Esophagus muscularis mucosa (tissue), 4 donors: ENCODE data around the gene CMTM3. TPM values are rescaled to one million over a fixed set of nuclear protein-coding genes. Genes with fewer than 3 reads are reported as not detected.

Experiments used
- DNase-seq: peaks from one replicate; pipeline ENCODE4 v3.0.0-alpha.2; 2017; ENCODE audit errors: extremely low spot score
- H3K27ac ChIP-seq, 4 donors: fragments of 200-600 bp; sonication (generic); replicated peaks in 1 of 4; 1 replicate in 3 of 4; 2 replicates in 1 of 4; pipeline ENCODE4 v1.5.1; 2016 to 2019; ENCODE audit warnings: mild to moderate bottlenecking in 1 of 4
- H3K27me3 ChIP-seq, 4 donors: fragments of 200-600 bp; sonication (generic); one replicate each; pipeline versions ENCODE4 v1.5.1 to v1.6.0; 2016 to 2019
- H3K36me3 ChIP-seq, 4 donors: fragments of 200-600 bp; sonication (generic); one replicate each; pipeline ENCODE4 v1.5.1; 2016 to 2019
- H3K4me1 ChIP-seq, 4 donors: fragments of 200-600 bp; sonication (generic); one replicate each; pipeline ENCODE4 v1.5.1; 2016 to 2019
- H3K4me3 ChIP-seq, 4 donors: fragments of 200-600 bp; sonication (generic); 1 replicate in 2 of 4; 2 replicates in 2 of 4; pipeline ENCODE4 v1.5.1; 2016 to 2019; ENCODE audit warnings: mild to moderate bottlenecking in 4 of 4, moderate library complexity in 1 of 4
- H3K9me3 ChIP-seq, 4 donors: fragments of 200-600 bp; sonication (generic); 1 replicate in 3 of 4; 2 replicates in 1 of 4; pipeline ENCODE4 v1.5.1; 2016 to 2019
- EP300 ChIP-seq: sonication (generic); formaldehyde crosslinking; IDR thresholded peaks from one replicate; pipeline ENCODE4 v1.6.1; 2017; ENCODE audit warnings: antibody characterized with exemption
- POLR2A ChIP-seq: fragments of 450-650 bp; IDR thresholded peaks from one replicate; pipeline ENCODE4 v1.6.1; 2017; ENCODE audit warnings: antibody characterized with exemption, moderate library complexity, mild to moderate bottlenecking, low read depth
- POLR2AphosphoS5 ChIP-seq, 2 donors: sonication (generic); formaldehyde crosslinking; IDR thresholded peaks; one replicate each; pipeline ENCODE4 v1.6.1; 2017; ENCODE audit warnings: antibody characterized with exemption in 2 of 2
- WGBS: methylation state at CpG from one replicate; pipeline ENCODE4 v1.1.5; 2018; 5-methylcytosine and 5-hydroxymethylcytosine counted together
- intact Hi-C: fragments of 100-400 bp; cut with DNase I; formaldehyde crosslinking; loops from one replicate; pipeline ENCODE4 v1.15.1; 2023
- total RNA-seq, 4 donors: library from RNA; depleted of rRNA; stranded (reverse); fragments of >200 nt; gene quantifications; one replicate each; pipeline versions ENCODE4 v1.1.0 to v1.2.1, GENCODE V29; 2016
- TF ChIP-seq, protein P1 (sequence below), 3 experiments: fragments of 200-600 bp in 2 of 3; fragments of 450-650 bp in 1 of 3; sonication (generic) in 2 of 3; IDR thresholded peaks; one replicate each; pipeline ENCODE4 v1.5.1; 2017 to 2019; ENCODE audit warnings: antibody characterized with exemption in 3 of 3, mild to moderate bottlenecking in 2 of 3, moderate library complexity in 1 of 3

CMTM3 gene
- total RNA-seq, 4 donors from 2014 or later, result 13.7 to 24.5 (median 17.3) TPM

- no peak for DNase-seq
- 82% methylated on average over 3 of the region's 3 CpGs for WGBS
- TF ChIP-seq EP300 (no peak), POLR2A (no peak), POLR2AphosphoS5 (IDR thresholded peaks at IDR 0.05) (no peak)
- TF ChIP-seq, protein P1, sequence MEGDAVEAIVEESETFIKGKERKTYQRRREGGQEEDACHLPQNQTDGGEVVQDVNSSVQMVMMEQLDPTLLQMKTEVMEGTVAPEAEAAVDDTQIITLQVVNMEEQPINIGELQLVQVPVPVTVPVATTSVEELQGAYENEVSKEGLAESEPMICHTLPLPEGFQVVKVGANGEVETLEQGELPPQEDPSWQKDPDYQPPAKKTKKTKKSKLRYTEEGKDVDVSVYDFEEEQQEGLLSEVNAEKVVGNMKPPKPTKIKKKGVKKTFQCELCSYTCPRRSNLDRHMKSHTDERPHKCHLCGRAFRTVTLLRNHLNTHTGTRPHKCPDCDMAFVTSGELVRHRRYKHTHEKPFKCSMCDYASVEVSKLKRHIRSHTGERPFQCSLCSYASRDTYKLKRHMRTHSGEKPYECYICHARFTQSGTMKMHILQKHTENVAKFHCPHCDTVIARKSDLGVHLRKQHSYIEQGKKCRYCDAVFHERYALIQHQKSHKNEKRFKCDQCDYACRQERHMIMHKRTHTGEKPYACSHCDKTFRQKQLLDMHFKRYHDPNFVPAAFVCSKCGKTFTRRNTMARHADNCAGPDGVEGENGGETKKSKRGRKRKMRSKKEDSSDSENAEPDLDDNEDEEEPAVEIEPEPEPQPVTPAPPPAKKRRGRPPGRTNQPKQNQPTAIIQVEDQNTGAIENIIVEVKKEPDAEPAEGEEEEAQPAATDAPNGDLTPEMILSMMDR (IDR thresholded peaks at IDR 0.05), result no peak
- intact Hi-C loops, result no loop called here
- Histone ChIP-seq H3K27ac (no peak overlapping the region), H3K36me3 (no peaks in the 10 kb centered on the region), H3K9me3 (peaks cover 0 to 4% (median 0%) of the 10 kb centered on the region in 4 donors), H3K4me1 (peaks cover 0 to 1% (median under 1%) of the 10 kb centered on the region in 4 donors), H3K27me3 (peaks cover 0 to 24% (median 0%) of the 10 kb centered on the region in 4 donors), H3K4me3 (no peak overlapping the region)
Observed at GRCh38 chr16:66598111-66598510, 6.4 kb upstream of the CMTM3 start.

DNA sequence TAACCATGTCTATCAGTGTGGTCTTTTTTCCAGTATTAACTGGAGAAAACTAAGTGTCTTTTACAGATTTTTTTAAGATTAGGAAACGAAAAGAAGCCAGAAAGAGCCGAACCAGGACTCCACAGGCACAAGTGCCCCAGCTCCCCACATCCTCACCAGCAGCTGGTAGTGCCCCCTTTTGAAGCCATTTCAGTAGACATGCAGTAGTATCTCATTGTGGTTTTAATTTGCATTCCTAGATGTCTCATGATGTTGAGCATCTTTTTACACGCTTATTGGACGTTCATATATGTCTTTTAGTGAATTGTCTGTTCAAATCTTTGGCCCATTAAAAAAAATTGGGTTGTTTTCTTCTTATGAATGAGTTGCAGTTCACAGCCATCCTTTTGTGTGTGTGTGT, 4.8 kb upstream of the CMTM3 start:
- Histone ChIP-seq H3K27ac (no peak overlapping the region), H3K9me3 (no peaks in the 10 kb centered on the region), H3K4me1 (peaks cover 8 to 18% (median 15%) of the 10 kb centered on the region in 4 donors), H3K27me3 (peaks cover 0 to 40% (median 0%) of the 10 kb centered on the region in 4 donors), H3K4me3 (no peak overlapping the region), H3K36me3 (no peaks in the 10 kb centered on the region)
- intact Hi-C loops, result loop anchor here (5.0 kb wide), 1 partner anchor 192 kb away; no protein-coding TSS in a partner anchor
- 90% methylated on average over 4 of the region's 4 CpGs for WGBS
- DNase-seq, result no peak
- TF ChIP-seq EP300 (no peak), POLR2AphosphoS5 (IDR thresholded peaks at IDR 0.05) (no peak), POLR2A (no peak)
- TF ChIP-seq, protein P1 (IDR thresholded peaks at IDR 0.05), result no peak

DNA sequence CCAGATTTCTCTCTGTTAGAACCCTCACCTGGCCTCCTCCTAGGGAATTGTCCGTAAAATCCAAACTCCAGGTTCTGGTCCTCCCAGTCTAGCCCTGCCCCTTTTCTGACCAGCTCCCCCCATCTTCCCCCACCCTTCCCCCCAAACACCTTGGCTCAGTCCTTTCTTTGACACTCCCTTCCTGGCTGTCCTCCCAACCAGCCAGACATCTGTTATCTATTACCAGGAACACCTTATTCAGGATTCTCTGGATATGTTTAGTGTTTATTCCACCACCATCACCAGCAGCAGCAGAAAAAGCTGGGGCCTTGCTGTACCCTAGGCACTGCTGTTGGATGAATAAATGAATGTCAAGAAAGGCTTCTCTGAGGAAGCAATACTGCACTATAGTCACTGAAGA, 4.0 kb upstream of the CMTM3 start:
- WGBS, result 85% methylated on average over 1 of the region's 1 CpG
- TF ChIP-seq EP300, result no peak
- no peak for TF ChIP-seq POLR2AphosphoS5 (IDR thresholded peaks at IDR 0.05)
- no peak for TF ChIP-seq POLR2A
- TF ChIP-seq, protein P1 (IDR thresholded peaks at IDR 0.05), result no peak
- Histone ChIP-seq H3K9me3 (no peaks in the 10 kb centered on the region), H3K4me1 (peaks cover 8 to 25% (median 22%) of the 10 kb centered on the region in 4 donors), H3K27ac (no peak overlapping the region), H3K27me3 (peaks cover 0 to 47% (median 0%) of the 10 kb centered on the region in 4 donors), H3K36me3 (no peaks in the 10 kb centered on the region), H3K4me3 (no peak overlapping the region)
- intact Hi-C loops, result loop anchor here (5.0 kb wide), 1 partner anchor 193 kb away; no protein-coding TSS in a partner anchor
- no peak for DNase-seq

DNA sequence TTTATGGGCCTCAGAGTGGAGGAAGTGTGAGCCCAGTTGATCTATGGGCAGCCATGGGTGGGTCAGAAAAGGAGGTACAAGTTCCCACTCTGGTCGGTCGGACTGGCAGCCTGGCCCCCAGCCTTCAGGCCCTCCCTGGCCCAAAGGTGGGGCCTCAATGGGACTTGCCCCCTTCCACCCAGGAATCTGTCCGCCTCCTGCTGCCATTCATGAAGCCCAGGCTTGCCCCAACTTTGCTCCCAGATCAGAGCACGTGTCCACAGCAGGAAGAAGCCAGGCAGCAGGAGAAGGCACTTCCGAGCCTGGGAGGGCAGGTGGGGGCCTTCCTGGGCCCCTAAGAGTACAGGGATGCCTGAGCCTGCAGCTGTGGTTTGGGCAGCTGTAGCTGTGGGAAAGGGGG, 3.0 kb upstream of the CMTM3 start:
- TF ChIP-seq, protein P1 (IDR thresholded peaks at IDR 0.05), result no peak
- TF ChIP-seq POLR2AphosphoS5 (IDR thresholded peaks at IDR 0.05) (no peak), POLR2A (no peak), EP300 (no peak)
- no peaks in the 10 kb centered on the region for H3K9me3 ChIP-seq
- WGBS, result 100% methylated on average over 1 of the region's 5 CpGs
- no peaks in the 10 kb centered on the region for H3K36me3 ChIP-seq
- H3K27ac ChIP-seq, result no peak overlapping the region
- peaks cover 0 to 54% (median 0%) of the 10 kb centered on the region in 4 donors for H3K27me3 ChIP-seq
- H3K4me1 ChIP-seq, result peaks cover 16 to 35% (median 32%) of the 10 kb centered on the region in 4 donors
- intact Hi-C loops, result loop anchor here (5.0 kb wide), 1 partner anchor 194 kb away; no protein-coding TSS in a partner anchor
- H3K4me3 ChIP-seq, result no peak overlapping the region
- DNase-seq, result no peak
